Astrocyte (in vitro differentiated cells and primary cell): ENCODE data around the gene CPLX3. TPM values are rescaled to one million over a fixed set of nuclear protein-coding genes. Genes with fewer than 3 reads are reported as not detected.

Experiments used
- DNase-seq: peaks from one replicate; pipeline ENCODE4 v3.0.0-alpha.2; 2010; ENCODE audit warnings: low read depth
- FAIRE-seq: peaks from 2 replicates; lab custom pipeline; 2011; peaks lifted over from hg19 to GRCh38; lab: Jason Lieb, UNC
- H2AFZ ChIP-seq: 2 replicates; pipeline ENCODE4 v1.6.0; 2012; ENCODE audit warnings: low read depth, low read length, inconsistent platforms
- H3K27ac ChIP-seq: 2 replicates; pipeline ENCODE4 v1.5.1; 2011; ENCODE audit warnings: low read depth, low read length, inconsistent platforms
- H3K27me3 ChIP-seq: 2 replicates; pipeline ENCODE4 v1.6.0; 2011; ENCODE audit warnings: low read length, inconsistent platforms; ENCODE audit not compliant: insufficient read depth
- H3K36me3 ChIP-seq: 2 replicates; pipeline ENCODE4 v1.5.1; 2011; ENCODE audit warnings: low read length, inconsistent platforms; ENCODE audit not compliant: insufficient read depth
- H3K4me1 ChIP-seq: 2 replicates; pipeline ENCODE4 v1.5.1; 2011; ENCODE audit warnings: low read length, inconsistent platforms; ENCODE audit not compliant: insufficient read depth
- H3K4me2 ChIP-seq: 2 replicates; pipeline ENCODE4 v1.6.0; 2012; ENCODE audit warnings: low read length, inconsistent platforms
- H3K4me3 ChIP-seq: 2 replicates; pipeline ENCODE4 v1.5.1; 2011; ENCODE audit warnings: low read depth, mild to moderate bottlenecking, low read length, inconsistent platforms; ENCODE audit not compliant: insufficient read depth
- H3K79me2 ChIP-seq: 2 replicates; pipeline ENCODE4 v1.6.0; 2012; ENCODE audit warnings: mild to moderate bottlenecking, low read length, inconsistent platforms; ENCODE audit not compliant: insufficient read depth
- H3K9ac ChIP-seq: 2 replicates; pipeline ENCODE4 v1.6.0; 2012; ENCODE audit warnings: mild to moderate bottlenecking, low read length, inconsistent platforms
- H3K9me3 ChIP-seq: 2 replicates; pipeline ENCODE4 v1.5.1; 2012; ENCODE audit warnings: low read depth, mild to moderate bottlenecking, low read length, inconsistent platforms; ENCODE audit not compliant: insufficient read depth
- H4K20me1 ChIP-seq: 2 replicates; pipeline ENCODE4 v1.6.0; 2012; ENCODE audit warnings: low read length, inconsistent platforms; ENCODE audit not compliant: insufficient read depth
- H3K27ac Mint-ChIP-seq: one replicate; pipeline ENCODE4 v1.8.0; 2021; ENCODE audit warnings: mild to moderate bottlenecking, mixed read lengths; ENCODE audit not compliant: unreplicated experiment
- H3K27me3 Mint-ChIP-seq: one replicate; pipeline ENCODE4 v1.8.0; 2021; ENCODE audit warnings: low read depth, mixed read lengths; ENCODE audit not compliant: unreplicated experiment
- H3K36me3 Mint-ChIP-seq: one replicate; pipeline ENCODE4 v1.8.0; 2021; ENCODE audit warnings: low read depth, mixed read lengths; ENCODE audit not compliant: unreplicated experiment
- H3K4me1 Mint-ChIP-seq: one replicate; pipeline ENCODE4 v1.8.0; 2021; ENCODE audit warnings: low read depth, mixed read lengths; ENCODE audit not compliant: unreplicated experiment
- H3K4me3 Mint-ChIP-seq: one replicate; pipeline ENCODE4 v1.8.0; 2021; ENCODE audit warnings: mild to moderate bottlenecking, moderate library complexity, mixed read lengths; ENCODE audit not compliant: unreplicated experiment
- H3K9me3 Mint-ChIP-seq: one replicate; pipeline ENCODE4 v1.8.0; 2021; ENCODE audit warnings: mild to moderate bottlenecking, mixed read lengths; ENCODE audit not compliant: unreplicated experiment
- CTCF ChIP-seq: IDR thresholded peaks from 2 replicates; pipeline ENCODE4 v1.5.1; 2011; ENCODE audit warnings: low read depth, mild to moderate bottlenecking, inconsistent platforms, low read length, moderate library complexity; ENCODE audit not compliant: insufficient read depth
- EZH2 ChIP-seq: IDR thresholded peaks from 2 replicates; pipeline ENCODE4 v1.6.1; 2012; ENCODE audit warnings: mild to moderate bottlenecking, low read length, inconsistent platforms; ENCODE audit not compliant: insufficient read depth
- total RNA-seq: library from RNA; stranded (reverse); gene quantifications from 2 replicates; pipeline ENCODE4 v1.2.1, GENCODE V29; 2021

The CPLX3 gene
- total RNA-seq, 1 donor from 2014 or later: not detected

- no peaks in the 10 kb centered on the region for H4K20me1 ChIP-seq
- H3K79me2 ChIP-seq: no peaks in the 10 kb centered on the region
- H3K4me1 Mint-ChIP-seq: peaks cover 7% of the 10 kb centered on the region
- no peak for DNase-seq
- H3K4me1 ChIP-seq: peaks cover 8% of the 10 kb centered on the region
- no peaks in the 10 kb centered on the region for H3K27me3 ChIP-seq
- H3K9ac ChIP-seq: no peak overlapping the region
- H3K4me3 Mint-ChIP-seq: no peak overlapping the region
- H3K27ac Mint-ChIP-seq: no peak overlapping the region
- H3K9me3 ChIP-seq: no peaks in the 10 kb centered on the region
- H3K4me2 ChIP-seq: no peak overlapping the region
- no peaks in the 10 kb centered on the region for H3K36me3 Mint-ChIP-seq
- TF ChIP-seq EZH2: no peak
- no peak for FAIRE-seq
- H3K27ac ChIP-seq: no peak overlapping the region
- no peak overlapping the region for H2AFZ ChIP-seq
- H3K36me3 ChIP-seq: no peaks in the 10 kb centered on the region
- H3K27me3 Mint-ChIP-seq: peaks cover 13% of the 10 kb centered on the region
- no peaks in the 10 kb centered on the region for H3K9me3 Mint-ChIP-seq
- no peak overlapping the region for H3K4me3 ChIP-seq
Measured at GRCh38 chr15:74816624-74817369, 9.6 kb upstream of the CPLX3 start.

GRCh38 chr15:74817370-74817737 is 9.1 kb upstream of the CPLX3 start:
- no peaks in the 10 kb centered on the region for H3K27me3 ChIP-seq
- H3K9ac ChIP-seq: no peak overlapping the region
- Mint-ChIP-seq H3K4me3 (no peak overlapping the region), H3K4me1 (peaks cover 7% of the 10 kb centered on the region), H3K27ac (no peak overlapping the region), H3K27me3 (peaks cover 17% of the 10 kb centered on the region), H3K9me3 (no peaks in the 10 kb centered on the region), H3K36me3 (no peaks in the 10 kb centered on the region)
- H3K9me3 ChIP-seq: no peaks in the 10 kb centered on the region
- DNase-seq (no peak), FAIRE-seq (no peak)
- H3K4me3 ChIP-seq: no peak overlapping the region
- H3K79me2 ChIP-seq: no peaks in the 10 kb centered on the region
- no peak overlapping the region for H2AFZ ChIP-seq
- no peak overlapping the region for H3K27ac ChIP-seq
- H3K36me3 ChIP-seq: no peaks in the 10 kb centered on the region
- H3K4me1 ChIP-seq: peaks cover 8% of the 10 kb centered on the region
- no peak overlapping the region for H3K4me2 ChIP-seq
- H4K20me1 ChIP-seq: no peaks in the 10 kb centered on the region
- TF ChIP-seq CTCF: no peak
- no peak for TF ChIP-seq EZH2

- peaks cover 8% of the 10 kb centered on the region for H3K4me1 ChIP-seq
- no peak overlapping the region for H3K4me3 Mint-ChIP-seq
- H3K4me1 Mint-ChIP-seq: peaks cover 7% of the 10 kb centered on the region
- FAIRE-seq (no peak), DNase-seq (no peak)
- H4K20me1 ChIP-seq: no peaks in the 10 kb centered on the region
- no peak overlapping the region for H3K9ac ChIP-seq
- H3K9me3 Mint-ChIP-seq: no peaks in the 10 kb centered on the region
- H3K27me3 Mint-ChIP-seq: peaks cover 32% of the 10 kb centered on the region
- no peaks in the 10 kb centered on the region for H3K9me3 ChIP-seq
- no peak overlapping the region for H3K4me2 ChIP-seq
- H3K79me2 ChIP-seq: no peaks in the 10 kb centered on the region
- H3K4me3 ChIP-seq: no peak overlapping the region
- no peaks in the 10 kb centered on the region for H3K36me3 Mint-ChIP-seq
- no peak overlapping the region for H2AFZ ChIP-seq
- H3K36me3 ChIP-seq: no peaks in the 10 kb centered on the region
- TF ChIP-seq EZH2 (no peak), CTCF (no peak)
- peaks cover 3% of the 10 kb centered on the region for H3K27me3 ChIP-seq
- no peak overlapping the region for H3K27ac ChIP-seq
- no peak overlapping the region for H3K27ac Mint-ChIP-seq
Measured at GRCh38 chr15:74820056-74820455, 6.4 kb upstream of the CPLX3 start.
